ENCODE measurements around the gene ZC2HC1C.

GRCh38 chr14:75090353-75090752 is 20.9 kb downstream of the ZC2HC1C start:
- TF ChIP-seq CTCF (IDR thresholded peaks at IDR 0.05) (no peak), POLR2AphosphoS5 (IDR thresholded peaks at IDR 0.05) (no peak)
